ENCODE results near the gene NSD2.
"Not testable (repeated sequence)": the region's sequence is repeated elsewhere in the genome, so short reads cannot be mapped to it uniquely, and the experiment has no call there.

NSD2 gene

GRCh38 chr4:2008921-2009650 is 137.9 kb downstream of the NSD2 start, which contains the start of gene NELFA:
Gene NELFA (minus strand): TSS chr4:2008974. CDS start chr4:2008959, 15 bp downstream.
- DNase-seq: peak; percentile 79

GRCh38 chr4:2009651-2010233 is 138.5 kb downstream of the NSD2 start:
- DNase-seq: peak; percentile 11

GRCh38 chr4:2011583-2011982 is 140.4 kb downstream of the NSD2 start:
- DNase-seq: no peak

GRCh38 chr4:2015008-2015407 is 143.8 kb downstream of the NSD2 start:
- DNase-seq: no peak

GRCh38 chr4:2021358-2022018 is 150.3 kb downstream of the NSD2 start:
- not testable (repeated sequence) for DNase-seq

- no peak for DNase-seq
Observed at GRCh38 chr4:2024683-2025082, 153.5 kb downstream of the NSD2 start.

GRCh38 chr4:2025817-2026216 is 154.6 kb downstream of the NSD2 start:
- DNase-seq: no peak

- DNase-seq: not testable (repeated sequence)
Observed at GRCh38 chr4:2027120-2027519, 155.9 kb downstream of the NSD2 start.

- DNase-seq: not testable (repeated sequence)
Observed at GRCh38 chr4:2031161-2031560, 160.0 kb downstream of the NSD2 start.
